HepG2 (cell line): ENCODE results near the gene RSL1D1. TPM values are rescaled to one million over a fixed set of nuclear protein-coding genes. Genes with fewer than 3 reads are reported as not detected.

Experiments
- EED ChIP-seq: sonication (generic); formaldehyde crosslinking; IDR thresholded peaks from 2 replicates; pipeline ENCODE4 v1.5.0; 2020; ENCODE audit warnings: mild to moderate bottlenecking, missing genetic modification reagents
- FOSL2 ChIP-seq: sonication (generic); formaldehyde crosslinking; IDR thresholded peaks from 2 replicates; pipeline ENCODE4 v1.4.0; 2020; ENCODE audit warnings: missing genetic modification reagents
- HNF4G ChIP-seq, 2 experiments: sonication (generic) in 1 of 2; formaldehyde crosslinking in 1 of 2; IDR thresholded peaks; 2 replicates each; pipeline versions ENCODE4 v1.4.0 to v1.6.1; 2011 to 2020; ENCODE audit warnings: borderline replicate concordance in 2 of 2, low read depth in 2 of 2, mild to moderate bottlenecking in 2 of 2, low read length in 1 of 2, missing genetic modification reagents in 1 of 2, moderate library complexity in 1 of 2
- ISL2 ChIP-seq: sonication (generic); formaldehyde crosslinking; IDR thresholded peaks from 2 replicates; pipeline ENCODE4 v1.5.0; 2020; ENCODE audit warnings: missing genetic modification reagents
- MLX ChIP-seq: IDR thresholded peaks from 2 replicates; pipeline ENCODE4 v1.6.1; 2016
- MTF2 ChIP-seq: sonication (generic); formaldehyde crosslinking; IDR thresholded peaks from 2 replicates; pipeline ENCODE4 v1.5.0; 2020; ENCODE audit warnings: missing genetic modification reagents, borderline replicate concordance
- PAF1 ChIP-seq: IDR thresholded peaks from 2 replicates; pipeline ENCODE4 v1.6.1; 2016; ENCODE audit warnings: missing genetic modification reagents, missing compliant biosample characterization
- SIN3A ChIP-seq: IDR thresholded peaks from 2 replicates; pipeline ENCODE4 v1.6.1; 2011; ENCODE audit warnings: low read depth, mild to moderate bottlenecking, control low read depth, low read length, borderline replicate concordance
- SRSF4 ChIP-seq: fragments of 200-400 bp; formaldehyde crosslinking; IDR thresholded peaks from one replicate; pipeline ENCODE4 v1.6.1; 2018; ENCODE audit warnings: mild to moderate bottlenecking, low read depth, low read length, moderate library complexity; ENCODE audit not compliant: poor library complexity, severe bottlenecking
- ZNF138 ChIP-seq: sonication (generic); formaldehyde crosslinking; IDR thresholded peaks from 2 replicates; pipeline ENCODE4 v1.5.0; 2020; ENCODE audit warnings: mild to moderate bottlenecking, low read depth, missing genetic modification reagents
- ZNF207 ChIP-seq: fragments of 450-650 bp; IDR thresholded peaks from 2 replicates; pipeline ENCODE4 v1.6.1; 2016; ENCODE audit warnings: antibody characterized with exemption, borderline replicate concordance
- ZNF234 ChIP-seq: sonication (generic); formaldehyde crosslinking; conservative IDR thresholded peaks from 2 replicates; pipeline ENCODE4 v1.5.1; 2020; ENCODE audit warnings: mild to moderate bottlenecking, missing genetic modification reagents
- ZNF354B ChIP-seq: sonication (generic); formaldehyde crosslinking; IDR thresholded peaks from 2 replicates; pipeline ENCODE4 v1.8.0; 2022; ENCODE audit warnings: mild to moderate bottlenecking, missing genetic modification reagents
- ZNF530 ChIP-seq: sonication (generic); formaldehyde crosslinking; IDR thresholded peaks from 2 replicates; pipeline ENCODE4 v1.5.0; 2020; ENCODE audit warnings: low read depth, mild to moderate bottlenecking, missing genetic modification reagents
- ZNF580 ChIP-seq: IDR thresholded peaks from 2 replicates; pipeline ENCODE4 v1.6.1; 2016; ENCODE audit warnings: low read depth, borderline replicate concordance
- ZNF652 ChIP-seq: IDR thresholded peaks from 2 replicates; pipeline ENCODE4 v1.6.1; 2016; ENCODE audit warnings: low read depth, borderline replicate concordance
- ZNF674 ChIP-seq: sonication (generic); formaldehyde crosslinking; IDR thresholded peaks from 2 replicates; pipeline ENCODE4 v1.5.0; 2020; ENCODE audit warnings: low read depth, mild to moderate bottlenecking, missing genetic modification reagents
- ZNF850 ChIP-seq: sonication (generic); formaldehyde crosslinking; conservative IDR thresholded peaks from 2 replicates; pipeline ENCODE4 v1.9.0; 2021; ENCODE audit warnings: mild to moderate bottlenecking, missing genetic modification reagents
- polyA plus RNA-seq, 8 experiments: library from polyadenylated mRNA; depleted of rRNA in 3 of 8; stranded (reverse) in 7 of 8; unstranded in 1 of 8; fragments of >200 nt; fragmentation: Illumina TruSeq in 4 of 8; extraction: Trizol in 4 of 8; gene quantifications; 2 replicates each; pipeline versions ENCODE4 v1.2.1 to v1.2.3, GENCODE V29; 2011 to 2016; ENCODE audit warnings: low read depth in 4 of 8, missing spikeins in 1 of 8, mixed read lengths in 1 of 8; ENCODE audit not compliant: insufficient read depth in 1 of 8
- total RNA-seq, 5 experiments: library from RNA; depleted of rRNA; stranded (reverse); fragments of >200 nt; fragmentation: Illumina TruSeq; extraction: Trizol; gene quantifications; 2 replicates each; pipeline ENCODE4 v1.2.3, GENCODE V29; 2016; ENCODE audit warnings: low read depth in 1 of 5
- TF ChIP-seq, protein P1 (sequence below): IDR thresholded peaks from 2 replicates; pipeline ENCODE4 v1.4.0; 2020; ENCODE audit warnings: mild to moderate bottlenecking, missing genetic modification reagents
- TF ChIP-seq, protein P2 (sequence below): sonication (generic); formaldehyde crosslinking; IDR thresholded peaks from 2 replicates; pipeline ENCODE4 v1.4.0; 2020; ENCODE audit warnings: missing genetic modification reagents, borderline replicate concordance

RSL1D1 gene
- total and polyA plus RNA-seq, 2 of the 13 experiments (the other 11 are each of a cell fraction or from before 2014, with no cell fraction given) = 187 to 343 TPM

DNA sequence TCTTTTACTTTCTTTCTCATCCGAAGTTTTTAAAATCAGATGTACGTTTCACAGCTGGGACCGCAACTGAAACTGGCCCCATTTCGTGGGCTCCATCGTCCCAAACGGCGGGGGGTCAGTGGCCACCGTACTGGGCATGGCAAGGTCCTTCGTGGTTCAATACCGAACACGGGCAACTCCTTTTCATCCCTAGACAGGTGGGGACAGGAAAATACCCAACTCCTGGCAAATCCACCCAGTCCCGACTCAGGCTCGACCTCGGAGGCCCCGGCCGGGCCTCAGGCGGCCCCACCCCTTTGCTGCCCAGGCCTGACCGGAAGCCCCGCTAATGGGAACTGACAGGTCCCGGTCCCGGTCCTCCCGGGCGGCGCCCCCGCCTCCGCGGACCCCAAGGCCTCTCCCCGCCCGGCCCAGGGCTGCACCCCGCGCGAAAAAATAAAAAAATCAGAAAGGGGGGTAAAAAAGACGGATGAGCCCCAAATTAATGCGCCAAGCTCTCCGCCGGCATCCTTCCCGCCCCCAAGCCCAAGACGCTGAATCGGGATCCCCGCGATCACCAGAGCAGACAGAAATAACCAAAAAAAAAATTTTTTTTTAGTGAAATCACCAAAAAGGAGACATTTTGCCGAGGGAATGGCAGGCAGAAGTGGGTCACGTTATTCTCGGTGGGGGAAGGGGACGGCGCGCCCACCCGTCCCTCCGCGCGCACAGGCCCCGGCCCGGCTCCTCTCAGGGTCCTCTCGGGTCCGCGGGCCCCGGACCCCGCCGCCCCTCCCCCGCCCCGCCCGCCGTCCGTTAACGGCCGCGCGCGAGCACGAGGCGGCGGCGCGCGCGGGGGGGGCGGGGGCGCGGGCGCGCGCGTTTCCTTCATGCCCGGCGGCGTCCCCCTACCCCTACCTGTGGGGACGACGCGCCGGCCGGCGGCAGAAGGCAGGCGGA, 54.8 kb downstream of the RSL1D1 start (continued):
- TF ChIP-seq, protein P1, sequence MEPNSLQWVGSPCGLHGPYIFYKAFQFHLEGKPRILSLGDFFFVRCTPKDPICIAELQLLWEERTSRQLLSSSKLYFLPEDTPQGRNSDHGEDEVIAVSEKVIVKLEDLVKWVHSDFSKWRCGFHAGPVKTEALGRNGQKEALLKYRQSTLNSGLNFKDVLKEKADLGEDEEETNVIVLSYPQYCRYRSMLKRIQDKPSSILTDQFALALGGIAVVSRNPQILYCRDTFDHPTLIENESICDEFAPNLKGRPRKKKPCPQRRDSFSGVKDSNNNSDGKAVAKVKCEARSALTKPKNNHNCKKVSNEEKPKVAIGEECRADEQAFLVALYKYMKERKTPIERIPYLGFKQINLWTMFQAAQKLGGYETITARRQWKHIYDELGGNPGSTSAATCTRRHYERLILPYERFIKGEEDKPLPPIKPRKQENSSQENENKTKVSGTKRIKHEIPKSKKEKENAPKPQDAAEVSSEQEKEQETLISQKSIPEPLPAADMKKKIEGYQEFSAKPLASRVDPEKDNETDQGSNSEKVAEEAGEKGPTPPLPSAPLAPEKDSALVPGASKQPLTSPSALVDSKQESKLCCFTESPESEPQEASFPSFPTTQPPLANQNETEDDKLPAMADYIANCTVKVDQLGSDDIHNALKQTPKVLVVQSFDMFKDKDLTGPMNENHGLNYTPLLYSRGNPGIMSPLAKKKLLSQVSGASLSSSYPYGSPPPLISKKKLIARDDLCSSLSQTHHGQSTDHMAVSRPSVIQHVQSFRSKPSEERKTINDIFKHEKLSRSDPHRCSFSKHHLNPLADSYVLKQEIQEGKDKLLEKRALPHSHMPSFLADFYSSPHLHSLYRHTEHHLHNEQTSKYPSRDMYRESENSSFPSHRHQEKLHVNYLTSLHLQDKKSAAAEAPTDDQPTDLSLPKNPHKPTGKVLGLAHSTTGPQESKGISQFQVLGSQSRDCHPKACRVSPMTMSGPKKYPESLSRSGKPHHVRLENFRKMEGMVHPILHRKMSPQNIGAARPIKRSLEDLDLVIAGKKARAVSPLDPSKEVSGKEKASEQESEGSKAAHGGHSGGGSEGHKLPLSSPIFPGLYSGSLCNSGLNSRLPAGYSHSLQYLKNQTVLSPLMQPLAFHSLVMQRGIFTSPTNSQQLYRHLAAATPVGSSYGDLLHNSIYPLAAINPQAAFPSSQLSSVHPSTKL (CRISPR knock-in tag) = peak; percentile 53
- TF ChIP-seq ZNF674 (CRISPR knock-in tag) (no peak), ZNF580 (no peak), FOSL2 (CRISPR knock-in tag) (no peak), EED (no peak), ZNF850 (no peak), ZNF530 (CRISPR knock-in tag) (no peak), ZNF234 (CRISPR knock-in tag) (no peak), MLX (CRISPR knock-in tag) (no peak), ZNF138 (CRISPR knock-in tag) (no peak), PAF1 (CRISPR knock-in tag) (no peak), ZNF207 (no peak), ZNF652 (CRISPR knock-in tag) (0 out of 2 replicates have a peak, but pooled peaks have one; percentile 25), SRSF4 (no peak), HNF4G (IDR thresholded peaks at IDR 0.05; ENCODE audit: borderline replicate concordance, low read depth, low read length) (no peak), HNF4G (CRISPR knock-in tag; IDR thresholded peaks at IDR 0.05; ENCODE audit: borderline replicate concordance, low read depth) (0 out of 2 replicates have a peak, but pooled peaks have one; percentile 34), SIN3A (peak; percentile 96), ISL2 (CRISPR knock-in tag) (peak; percentile 76), MTF2 (CRISPR knock-in tag) (peak; percentile 72; the same call in 1 of the 2 replicates), ZNF354B (CRISPR knock-in tag) (no peak; the same call in 1 of the 2 replicates)
- TF ChIP-seq, protein P2, sequence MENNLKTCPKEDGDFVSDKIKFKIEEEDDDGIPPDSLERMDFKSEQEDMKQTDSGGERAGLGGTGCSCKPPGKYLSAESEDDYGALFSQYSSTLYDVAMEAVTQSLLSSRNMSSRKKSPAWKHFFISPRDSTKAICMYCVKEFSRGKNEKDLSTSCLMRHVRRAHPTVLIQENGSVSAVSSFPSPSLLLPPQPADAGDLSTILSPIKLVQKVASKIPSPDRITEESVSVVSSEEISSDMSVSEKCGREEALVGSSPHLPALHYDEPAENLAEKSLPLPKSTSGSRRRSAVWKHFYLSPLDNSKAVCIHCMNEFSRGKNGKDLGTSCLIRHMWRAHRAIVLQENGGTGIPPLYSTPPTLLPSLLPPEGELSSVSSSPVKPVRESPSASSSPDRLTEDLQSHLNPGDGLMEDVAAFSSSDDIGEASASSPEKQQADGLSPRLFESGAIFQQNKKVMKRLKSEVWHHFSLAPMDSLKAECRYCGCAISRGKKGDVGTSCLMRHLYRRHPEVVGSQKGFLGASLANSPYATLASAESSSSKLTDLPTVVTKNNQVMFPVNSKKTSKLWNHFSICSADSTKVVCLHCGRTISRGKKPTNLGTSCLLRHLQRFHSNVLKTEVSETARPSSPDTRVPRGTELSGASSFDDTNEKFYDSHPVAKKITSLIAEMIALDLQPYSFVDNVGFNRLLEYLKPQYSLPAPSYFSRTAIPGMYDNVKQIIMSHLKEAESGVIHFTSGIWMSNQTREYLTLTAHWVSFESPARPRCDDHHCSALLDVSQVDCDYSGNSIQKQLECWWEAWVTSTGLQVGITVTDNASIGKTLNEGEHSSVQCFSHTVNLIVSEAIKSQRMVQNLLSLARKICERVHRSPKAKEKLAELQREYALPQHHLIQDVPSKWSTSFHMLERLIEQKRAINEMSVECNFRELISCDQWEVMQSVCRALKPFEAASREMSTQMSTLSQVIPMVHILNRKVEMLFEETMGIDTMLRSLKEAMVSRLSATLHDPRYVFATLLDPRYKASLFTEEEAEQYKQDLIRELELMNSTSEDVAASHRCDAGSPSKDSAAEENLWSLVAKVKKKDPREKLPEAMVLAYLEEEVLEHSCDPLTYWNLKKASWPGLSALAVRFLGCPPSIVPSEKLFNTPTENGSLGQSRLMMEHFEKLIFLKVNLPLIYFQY (CRISPR knock-in tag) = 0 out of 2 replicates have a peak, but pooled peaks have one; percentile 27
